ENCODE results near the gene GATD1. TPM values are rescaled to one million over a fixed set of nuclear protein-coding genes. Genes with fewer than 3 reads are reported as not detected.
A peak's percentile ranks its signal among the peaks of the same experiment; 100 is the strongest.

GATD1 gene
- total and polyA plus RNA-seq, 9 of the 15 experiments (the other 6 are each of a cell fraction or from before 2014, with no cell fraction given) = 2.8 to 144 (median 36.9) TPM

DNA sequence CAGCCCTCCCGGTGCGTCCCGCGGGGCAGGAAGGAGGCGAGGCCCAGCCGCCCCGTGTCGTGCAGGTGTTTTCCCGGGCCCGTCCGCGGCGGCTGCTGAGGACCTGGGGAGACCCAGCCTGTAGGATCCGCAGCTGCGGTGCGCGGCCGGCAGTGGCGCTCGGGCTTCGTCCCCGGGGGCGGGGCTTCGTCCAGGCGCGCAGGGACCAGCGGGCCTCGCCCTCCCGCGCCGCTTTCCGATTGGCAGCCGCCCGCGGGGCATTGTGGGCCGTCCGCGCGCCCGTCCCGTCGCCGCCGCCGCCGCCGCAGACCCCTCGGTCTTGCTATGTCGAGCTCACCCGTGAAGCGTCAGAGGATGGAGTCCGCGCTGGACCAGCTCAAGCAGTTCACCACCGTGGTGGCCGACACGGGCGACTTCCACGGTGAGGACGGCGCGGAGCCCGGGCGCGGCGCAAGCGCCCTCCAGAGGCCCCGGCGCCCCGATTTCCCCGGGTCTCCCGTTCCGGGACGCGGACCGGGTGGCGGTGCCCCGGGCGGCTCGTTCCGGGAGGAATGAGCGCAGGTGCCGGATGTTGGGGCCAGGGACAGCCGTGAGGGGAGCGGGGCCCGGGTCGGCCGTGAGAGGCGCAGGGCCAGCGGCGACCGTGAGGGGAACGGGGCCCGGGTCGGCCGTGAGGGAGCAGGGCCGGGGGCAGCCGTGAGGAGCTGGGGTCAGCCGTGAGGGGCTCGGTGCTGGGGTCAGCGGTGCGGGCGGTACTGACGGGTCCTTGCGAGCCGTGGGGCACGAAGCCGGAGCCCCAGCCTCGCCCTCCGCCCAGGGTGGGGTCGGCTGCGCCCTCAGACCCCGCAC is 29.9 kb downstream of the GATD1 start, which contains the start of gene TALDO1 (continued):
- TF ChIP-seq ZNF3 (CRISPR knock-in tag; IDR thresholded peaks at IDR 0.05) (no peak), GATA2 (CRISPR knock-in tag; IDR thresholded peaks at IDR 0.05) (no peak), KAT8 (IDR thresholded peaks at IDR 0.05; ENCODE audit: low read depth) (no peak), BMI1 (IDR thresholded peaks at IDR 0.05; ENCODE audit: low read length) (no peak), FOXJ2 (tag; IDR thresholded peaks at IDR 0.05) (no peak), ZNF175 (CRISPR knock-in tag; IDR thresholded peaks at IDR 0.05; ENCODE audit: low read depth) (no peak), POU5F1 (IDR thresholded peaks at IDR 0.05; ENCODE audit: borderline replicate concordance, low read depth, low read length, partially characterized antibody) (no peak), BRF1 (IDR thresholded peaks at IDR 0.05; ENCODE audit: borderline replicate concordance, extremely low read depth, insufficient read length) (no peak), HDAC6 (IDR thresholded peaks at IDR 0.05; ENCODE audit: low read depth, low read length) (no peak), TCF7 (IDR thresholded peaks at IDR 0.05; ENCODE audit: borderline replicate concordance) (no peak), SUPT5H (IDR thresholded peaks at IDR 0.05) (peak; percentile 83), KDM4B (IDR thresholded peaks at IDR 0.05; ENCODE audit: borderline replicate concordance in 2 of 2, low read depth in 1 of 2) (no peak), ELF1 (tag; IDR thresholded peaks at IDR 0.05) (no peak), ZNF41 (CRISPR knock-in tag; conservative IDR thresholded peaks at IDR 0.05) (no peak), PURB (CRISPR knock-in tag; IDR thresholded peaks at IDR 0.05; ENCODE audit: low read depth) (no peak), TEAD4 (IDR thresholded peaks at IDR 0.05; ENCODE audit: low read length) (no peak), TEAD4 (CRISPR knock-in tag; IDR thresholded peaks at IDR 0.05; ENCODE audit: borderline replicate concordance) (no peak), NR2F6 (CRISPR knock-in tag; IDR thresholded peaks at IDR 0.05) (no peak), ZC3H11A (IDR thresholded peaks at IDR 0.05; ENCODE audit: low read depth, low read length) (no peak)
- TF ChIP-seq, protein P1, sequence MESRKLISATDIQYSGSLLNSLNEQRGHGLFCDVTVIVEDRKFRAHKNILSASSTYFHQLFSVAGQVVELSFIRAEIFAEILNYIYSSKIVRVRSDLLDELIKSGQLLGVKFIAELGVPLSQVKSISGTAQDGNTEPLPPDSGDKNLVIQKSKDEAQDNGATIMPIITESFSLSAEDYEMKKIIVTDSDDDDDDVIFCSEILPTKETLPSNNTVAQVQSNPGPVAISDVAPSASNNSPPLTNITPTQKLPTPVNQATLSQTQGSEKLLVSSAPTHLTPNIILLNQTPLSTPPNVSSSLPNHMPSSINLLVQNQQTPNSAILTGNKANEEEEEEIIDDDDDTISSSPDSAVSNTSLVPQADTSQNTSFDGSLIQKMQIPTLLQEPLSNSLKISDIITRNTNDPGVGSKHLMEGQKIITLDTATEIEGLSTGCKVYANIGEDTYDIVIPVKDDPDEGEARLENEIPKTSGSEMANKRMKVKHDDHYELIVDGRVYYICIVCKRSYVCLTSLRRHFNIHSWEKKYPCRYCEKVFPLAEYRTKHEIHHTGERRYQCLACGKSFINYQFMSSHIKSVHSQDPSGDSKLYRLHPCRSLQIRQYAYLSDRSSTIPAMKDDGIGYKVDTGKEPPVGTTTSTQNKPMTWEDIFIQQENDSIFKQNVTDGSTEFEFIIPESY (CRISPR knock-in tag; IDR thresholded peaks at IDR 0.05) = peak; percentile 19; the same call in 1 of the 2 replicates
- TF ChIP-seq, protein P2, sequence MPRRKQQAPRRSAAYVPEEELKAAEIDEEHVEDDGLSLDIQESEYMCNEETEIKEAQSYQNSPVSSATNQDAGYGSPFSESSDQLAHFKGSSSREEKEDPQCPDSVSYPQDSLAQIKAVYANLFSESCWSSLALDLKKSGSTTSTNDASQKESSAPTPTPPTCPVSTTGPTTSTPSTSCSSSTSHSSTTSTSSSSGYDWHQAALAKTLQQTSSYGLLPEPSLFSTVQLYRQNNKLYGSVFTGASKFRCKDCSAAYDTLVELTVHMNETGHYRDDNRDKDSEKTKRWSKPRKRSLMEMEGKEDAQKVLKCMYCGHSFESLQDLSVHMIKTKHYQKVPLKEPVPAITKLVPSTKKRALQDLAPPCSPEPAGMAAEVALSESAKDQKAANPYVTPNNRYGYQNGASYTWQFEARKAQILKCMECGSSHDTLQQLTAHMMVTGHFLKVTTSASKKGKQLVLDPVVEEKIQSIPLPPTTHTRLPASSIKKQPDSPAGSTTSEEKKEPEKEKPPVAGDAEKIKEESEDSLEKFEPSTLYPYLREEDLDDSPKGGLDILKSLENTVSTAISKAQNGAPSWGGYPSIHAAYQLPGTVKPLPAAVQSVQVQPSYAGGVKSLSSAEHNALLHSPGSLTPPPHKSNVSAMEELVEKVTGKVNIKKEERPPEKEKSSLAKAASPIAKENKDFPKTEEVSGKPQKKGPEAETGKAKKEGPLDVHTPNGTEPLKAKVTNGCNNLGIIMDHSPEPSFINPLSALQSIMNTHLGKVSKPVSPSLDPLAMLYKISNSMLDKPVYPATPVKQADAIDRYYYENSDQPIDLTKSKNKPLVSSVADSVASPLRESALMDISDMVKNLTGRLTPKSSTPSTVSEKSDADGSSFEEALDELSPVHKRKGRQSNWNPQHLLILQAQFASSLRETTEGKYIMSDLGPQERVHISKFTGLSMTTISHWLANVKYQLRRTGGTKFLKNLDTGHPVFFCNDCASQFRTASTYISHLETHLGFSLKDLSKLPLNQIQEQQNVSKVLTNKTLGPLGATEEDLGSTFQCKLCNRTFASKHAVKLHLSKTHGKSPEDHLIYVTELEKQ (CRISPR knock-in tag; IDR thresholded peaks at IDR 0.05) = no peak
- TF ChIP-seq, protein P3, sequence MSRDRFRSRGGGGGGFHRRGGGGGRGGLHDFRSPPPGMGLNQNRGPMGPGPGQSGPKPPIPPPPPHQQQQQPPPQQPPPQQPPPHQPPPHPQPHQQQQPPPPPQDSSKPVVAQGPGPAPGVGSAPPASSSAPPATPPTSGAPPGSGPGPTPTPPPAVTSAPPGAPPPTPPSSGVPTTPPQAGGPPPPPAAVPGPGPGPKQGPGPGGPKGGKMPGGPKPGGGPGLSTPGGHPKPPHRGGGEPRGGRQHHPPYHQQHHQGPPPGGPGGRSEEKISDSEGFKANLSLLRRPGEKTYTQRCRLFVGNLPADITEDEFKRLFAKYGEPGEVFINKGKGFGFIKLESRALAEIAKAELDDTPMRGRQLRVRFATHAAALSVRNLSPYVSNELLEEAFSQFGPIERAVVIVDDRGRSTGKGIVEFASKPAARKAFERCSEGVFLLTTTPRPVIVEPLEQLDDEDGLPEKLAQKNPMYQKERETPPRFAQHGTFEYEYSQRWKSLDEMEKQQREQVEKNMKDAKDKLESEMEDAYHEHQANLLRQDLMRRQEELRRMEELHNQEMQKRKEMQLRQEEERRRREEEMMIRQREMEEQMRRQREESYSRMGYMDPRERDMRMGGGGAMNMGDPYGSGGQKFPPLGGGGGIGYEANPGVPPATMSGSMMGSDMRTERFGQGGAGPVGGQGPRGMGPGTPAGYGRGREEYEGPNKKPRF (IDR thresholded peaks at IDR 0.05; ENCODE audit: low read depth, low read length) = no peak

All from K562 (cell line).